Measurements from ENCODE around the gene TMEM132A.

Gene TMEM132A

GRCh38 chr11:60924110-60924905, at the start of gene TMEM132A:
Gene TMEM132A (plus strand): TSS chr11:60924460. CDS start chr11:60924634, 174 bp downstream.
- peak; percentile 82 for DNase-seq

GRCh38 chr11:60875366-60876167, 48.7 kb upstream of the TMEM132A start:
- no peak for DNase-seq

- DNase-seq = no peak
Observed at GRCh38 chr11:60876168-60876485, 48.1 kb upstream of the TMEM132A start.

- no peak for DNase-seq
Observed at GRCh38 chr11:60878245-60879101, 45.8 kb upstream of the TMEM132A start.

GRCh38 chr11:60879104-60879503, 45.2 kb upstream of the TMEM132A start:
- DNase-seq = no peak

- DNase-seq = no peak
Observed at GRCh38 chr11:60879971-60880588, 44.2 kb upstream of the TMEM132A start.

GRCh38 chr11:60880643-60881282, 43.5 kb upstream of the TMEM132A start:
- no peak for DNase-seq

- DNase-seq = no peak
Observed at GRCh38 chr11:60887556-60887955, 36.7 kb upstream of the TMEM132A start.

GRCh38 chr11:60889869-60890311, 34.4 kb upstream of the TMEM132A start:
- DNase-seq = no peak

GRCh38 chr11:60890696-60891095, 33.6 kb upstream of the TMEM132A start:
- DNase-seq = no peak

GRCh38 chr11:60891103-60891741, 33.0 kb upstream of the TMEM132A start:
- DNase-seq = no peak

GRCh38 chr11:60895687-60896086, 28.6 kb upstream of the TMEM132A start:
- no peak for DNase-seq

- DNase-seq = no peak
Observed at GRCh38 chr11:60897496-60897895, 26.8 kb upstream of the TMEM132A start.

- peak; percentile 25 for DNase-seq
Observed at GRCh38 chr11:60899046-60899936, 25.0 kb upstream of the TMEM132A start.

GRCh38 chr11:60899977-60900376, 24.3 kb upstream of the TMEM132A start:
- DNase-seq = no peak

GRCh38 chr11:60900673-60901404, 23.4 kb upstream of the TMEM132A start:
- DNase-seq = no peak

- DNase-seq = no peak
Observed at GRCh38 chr11:60902625-60903024, 21.6 kb upstream of the TMEM132A start.

GRCh38 chr11:60905047-60905446, 19.2 kb upstream of the TMEM132A start:
- DNase-seq = no peak

- DNase-seq = no peak
Observed at GRCh38 chr11:60905551-60906113, 18.6 kb upstream of the TMEM132A start.
